HG02623 (cell line): ENCODE measurements around the gene ACSL3.
A peak's percentile ranks its signal among the peaks of the same experiment; 100 is the strongest.

Experiments used
- ATAC-seq: cut with Tn5 transposase; IDR thresholded peaks from one replicate; pipeline ENCODE4 v1.9.1; 2021; ENCODE audit warnings: moderate library complexity; ENCODE audit not compliant: unreplicated experiment

The ACSL3 gene

DNA sequence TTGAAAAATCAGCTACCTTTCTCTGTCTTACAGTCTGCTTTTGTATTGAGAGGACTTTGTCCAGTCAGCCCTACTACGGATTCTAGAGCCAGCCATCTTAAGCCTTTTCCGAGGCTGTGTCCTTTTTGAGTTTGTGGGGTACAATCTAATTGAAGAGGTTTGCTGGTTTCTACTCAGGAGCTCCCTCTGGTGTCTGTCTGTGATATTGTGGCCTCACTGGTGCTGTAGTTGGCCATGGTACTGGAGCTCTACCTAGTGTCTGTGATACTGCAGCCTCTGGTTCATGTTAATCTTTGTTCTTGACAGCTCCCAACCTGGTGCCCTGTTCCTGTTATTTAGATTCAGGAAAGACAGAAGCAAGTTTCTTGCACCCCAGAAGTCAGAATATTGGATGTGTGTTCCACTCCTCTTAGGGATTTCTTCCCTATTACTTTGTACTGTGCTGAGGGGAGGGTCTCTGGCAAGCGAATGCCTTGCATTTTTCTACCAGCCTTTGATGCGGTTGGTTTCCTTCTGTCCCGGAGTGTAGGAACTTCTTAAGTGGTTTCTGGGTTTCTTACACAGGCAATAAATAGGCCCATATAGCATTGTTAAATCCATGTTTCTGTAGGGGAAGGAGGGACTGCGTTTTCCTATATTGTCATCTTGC lies 78.5 kb downstream of the ACSL3 start:
- peak; percentile 65 for ATAC-seq

DNA sequence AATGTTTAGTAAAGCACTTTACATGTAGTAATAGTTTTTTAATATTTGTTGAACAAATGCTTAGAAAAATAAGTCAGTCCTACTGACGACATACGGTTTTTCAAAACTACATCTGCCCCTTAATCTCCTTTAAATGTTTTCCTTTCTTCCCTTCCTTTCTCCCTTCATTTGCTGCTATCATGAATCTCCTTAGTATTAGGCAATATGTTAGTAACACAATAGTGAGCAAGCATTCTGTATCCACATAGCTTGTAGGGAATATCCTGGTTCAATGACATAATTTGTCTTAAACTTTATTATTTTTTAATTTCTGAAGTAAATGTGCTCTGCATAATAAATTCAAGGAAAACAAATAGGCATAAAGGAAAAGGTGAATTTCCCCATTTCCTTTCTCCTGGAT lies 79.1 kb downstream of the ACSL3 start:
- ATAC-seq, result no peak

DNA sequence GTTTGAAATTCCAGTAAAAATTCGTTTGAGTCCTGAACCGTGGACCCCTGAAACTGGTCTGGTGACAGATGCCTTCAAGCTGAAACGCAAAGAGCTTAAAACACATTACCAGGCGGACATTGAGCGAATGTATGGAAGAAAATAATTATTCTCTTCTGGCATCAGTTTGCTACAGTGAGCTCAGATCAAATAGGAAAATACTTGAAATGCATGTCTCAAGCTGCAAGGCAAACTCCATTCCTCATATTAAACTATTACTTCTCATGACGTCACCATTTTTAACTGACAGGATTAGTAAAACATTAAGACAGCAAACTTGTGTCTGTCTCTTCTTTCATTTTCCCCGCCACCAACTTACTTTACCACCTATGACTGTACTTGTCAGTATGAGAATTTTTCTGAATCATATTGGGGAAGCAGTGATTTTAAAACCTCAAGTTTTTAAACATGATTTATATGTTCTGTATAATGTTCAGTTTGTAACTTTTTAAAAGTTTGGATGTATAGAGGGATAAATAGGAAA lies 80.7 kb downstream of the ACSL3 start:
- ATAC-seq, result no peak

DNA sequence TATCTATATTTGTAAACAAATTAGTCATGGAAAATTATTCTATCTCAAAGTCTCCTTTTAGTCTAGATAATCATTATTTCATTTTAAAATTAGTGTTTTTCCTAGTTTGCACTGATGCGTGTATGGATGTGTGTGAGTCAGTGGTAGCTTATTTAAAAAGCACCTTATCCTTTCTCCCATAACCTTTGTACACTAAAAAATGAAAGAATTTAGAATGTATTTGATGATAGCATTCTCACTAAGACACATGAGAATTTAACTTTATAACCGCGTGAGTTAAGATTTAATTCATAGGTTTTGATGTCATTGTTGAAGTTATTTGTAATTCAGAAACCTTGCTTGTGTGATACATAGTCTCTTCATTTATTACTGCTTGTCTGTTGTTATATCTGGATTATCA lies 81.7 kb downstream of the ACSL3 start:
- ATAC-seq, result no peak

DNA sequence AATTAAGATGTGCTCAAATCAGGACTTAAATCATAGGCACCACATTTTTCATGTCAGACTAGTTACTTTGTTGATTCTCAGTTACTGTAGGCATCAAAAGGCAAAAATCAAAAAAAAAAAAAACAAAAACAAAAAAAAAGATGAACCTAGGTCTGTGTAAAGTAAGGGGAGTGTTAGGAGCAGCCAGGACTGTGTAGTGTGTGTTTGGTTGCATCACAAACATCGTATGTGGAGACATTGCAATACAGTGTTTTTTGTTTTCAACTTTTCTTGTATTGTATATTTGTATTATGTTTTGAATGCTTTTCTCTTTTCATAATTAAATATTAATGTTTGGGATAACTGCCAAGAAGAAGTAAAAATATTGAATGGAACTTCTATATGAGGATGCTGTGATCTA lies 82.1 kb downstream of the ACSL3 start:
- no peak for ATAC-seq

DNA sequence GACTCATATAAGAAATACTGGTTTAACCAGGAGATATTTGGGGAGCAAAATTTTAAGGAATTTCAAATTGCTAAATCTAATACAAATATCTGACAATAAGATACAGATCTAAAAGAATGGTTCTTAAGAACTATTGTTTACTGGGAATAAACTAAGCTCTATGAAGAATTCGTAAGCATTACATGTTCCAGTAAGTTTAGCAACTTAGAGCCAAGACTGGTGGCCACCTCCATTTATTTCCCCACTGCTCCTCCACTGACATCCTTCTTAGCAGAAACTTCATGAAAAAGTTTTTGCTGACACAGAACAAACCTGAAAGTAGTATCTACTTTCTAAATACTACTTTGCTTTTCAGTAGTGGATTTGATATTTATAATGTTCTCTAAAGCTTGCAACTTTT lies 83.0 kb downstream of the ACSL3 start:
- peak; percentile 73 for ATAC-seq

DNA sequence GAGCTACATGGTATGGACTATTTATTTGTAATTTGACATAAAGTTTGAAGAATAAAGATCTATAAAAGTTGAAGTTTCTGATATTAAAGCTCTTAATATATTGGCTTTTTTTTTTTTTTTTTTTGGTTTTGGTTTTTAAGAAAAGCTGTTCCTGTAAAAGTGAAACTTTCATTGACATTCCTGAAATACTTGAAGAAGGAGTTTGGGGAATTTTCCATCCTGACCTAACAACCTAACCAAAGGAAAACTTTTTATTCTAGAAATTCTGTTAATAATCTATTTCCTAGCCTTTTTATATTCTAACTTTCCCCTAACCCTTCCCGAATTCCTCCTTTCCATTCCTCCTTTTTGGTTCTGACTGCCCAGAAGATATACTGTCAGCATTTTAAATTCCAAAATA lies 83.7 kb downstream of the ACSL3 start:
- ATAC-seq, result no peak

DNA sequence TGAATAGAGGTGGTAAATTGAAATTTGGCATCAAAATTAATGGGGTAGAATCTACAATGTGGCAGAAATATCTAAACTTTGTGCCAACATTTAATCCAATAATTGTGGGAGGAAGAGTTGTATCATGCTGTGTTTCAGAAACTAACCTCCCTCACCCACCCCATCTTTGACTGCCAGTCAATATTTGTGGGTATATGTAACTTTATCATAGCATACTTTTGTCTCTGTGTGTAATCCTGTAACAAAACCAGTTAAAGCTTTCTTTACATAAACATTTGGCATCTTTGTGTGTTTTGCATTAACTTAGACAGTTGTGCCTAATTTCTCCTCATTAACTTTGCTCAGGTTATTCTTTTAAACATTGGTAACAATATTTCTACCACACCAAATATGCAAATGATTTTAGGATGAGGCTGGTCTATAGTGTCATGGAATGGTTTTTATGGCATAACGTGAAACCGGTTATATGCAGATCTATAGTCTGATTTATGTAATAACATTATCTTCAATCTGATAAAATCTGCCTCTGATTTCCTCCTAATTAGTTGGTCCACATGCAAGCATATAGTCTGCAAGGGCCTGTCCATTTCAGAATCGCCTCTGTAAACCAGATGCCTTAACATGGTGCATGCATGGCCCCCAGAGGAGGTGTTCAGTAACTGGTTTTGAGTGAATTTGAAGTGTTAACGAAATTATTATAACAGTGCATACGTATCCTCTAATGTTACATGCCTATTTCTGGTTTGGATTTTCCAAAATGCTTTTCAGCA lies 84.3 kb downstream of the ACSL3 start:
- no peak for ATAC-seq

DNA sequence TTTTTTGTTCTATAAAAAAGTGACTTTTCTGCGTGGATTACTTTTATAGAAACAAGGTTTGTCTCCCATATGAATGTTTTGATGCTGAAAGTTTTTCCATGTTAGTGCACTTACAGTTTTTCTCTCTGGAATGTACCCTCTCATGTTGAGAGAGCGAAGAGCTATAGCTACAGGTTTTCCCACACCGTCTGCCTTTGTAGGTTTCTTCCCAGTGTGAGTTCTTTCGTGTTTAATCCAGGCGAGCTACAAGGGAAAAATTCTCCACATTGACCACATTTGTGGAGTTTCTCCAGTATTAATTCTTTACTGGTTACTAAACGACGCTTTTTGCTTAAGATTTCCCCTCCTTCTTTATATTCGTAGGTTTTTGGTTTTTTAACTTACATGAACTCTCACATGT lies 85.1 kb downstream of the ACSL3 start:
- no peak for ATAC-seq

DNA sequence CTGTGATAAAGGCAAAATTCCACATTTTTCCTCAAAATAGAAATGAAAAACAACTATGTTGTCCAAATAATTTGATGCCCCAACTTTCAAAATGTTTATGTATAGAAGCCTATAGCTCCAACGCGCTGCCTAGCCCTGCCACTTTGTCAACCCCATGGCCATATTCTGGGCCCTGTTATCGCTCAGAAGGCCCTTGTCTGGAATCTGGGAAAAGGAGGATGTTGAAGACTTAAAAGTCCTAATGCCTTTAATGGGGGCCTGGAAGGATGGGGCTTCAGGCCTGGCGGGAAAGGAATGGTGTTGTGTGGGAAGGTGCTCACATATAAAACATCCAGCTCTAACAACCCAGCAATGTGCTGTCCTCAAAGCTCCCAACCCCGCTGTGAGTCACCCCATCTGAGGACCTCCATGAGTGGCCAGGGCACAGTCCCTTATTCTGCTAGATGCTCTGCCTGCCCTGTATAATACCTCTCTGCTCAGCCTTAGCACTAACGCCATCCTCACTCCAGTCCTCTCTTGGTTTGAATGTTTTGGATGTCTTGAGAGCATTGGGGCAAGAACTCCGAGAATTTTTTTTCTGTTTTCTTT lies 86.0 kb downstream of the ACSL3 start:
- no peak for ATAC-seq

DNA sequence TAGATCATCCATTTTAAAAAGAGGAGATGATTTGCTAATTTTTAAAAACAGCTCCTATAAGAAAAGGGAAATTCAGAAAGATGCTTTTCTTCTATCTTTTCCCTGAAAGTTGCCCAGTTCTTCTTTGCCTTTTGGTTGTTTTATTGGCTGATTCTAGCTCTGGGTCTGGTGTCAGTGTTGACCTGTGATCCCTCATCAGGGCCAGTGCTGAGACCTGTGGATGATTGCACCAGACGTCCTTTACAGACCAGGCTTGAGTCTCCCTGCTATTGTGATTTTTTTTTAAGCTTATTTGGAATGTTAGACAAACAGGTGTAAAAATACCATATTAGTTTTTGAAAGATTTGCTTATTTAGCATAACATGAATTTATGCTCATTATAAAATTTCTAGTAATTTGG lies 88.2 kb downstream of the ACSL3 start:
- no peak for ATAC-seq

DNA sequence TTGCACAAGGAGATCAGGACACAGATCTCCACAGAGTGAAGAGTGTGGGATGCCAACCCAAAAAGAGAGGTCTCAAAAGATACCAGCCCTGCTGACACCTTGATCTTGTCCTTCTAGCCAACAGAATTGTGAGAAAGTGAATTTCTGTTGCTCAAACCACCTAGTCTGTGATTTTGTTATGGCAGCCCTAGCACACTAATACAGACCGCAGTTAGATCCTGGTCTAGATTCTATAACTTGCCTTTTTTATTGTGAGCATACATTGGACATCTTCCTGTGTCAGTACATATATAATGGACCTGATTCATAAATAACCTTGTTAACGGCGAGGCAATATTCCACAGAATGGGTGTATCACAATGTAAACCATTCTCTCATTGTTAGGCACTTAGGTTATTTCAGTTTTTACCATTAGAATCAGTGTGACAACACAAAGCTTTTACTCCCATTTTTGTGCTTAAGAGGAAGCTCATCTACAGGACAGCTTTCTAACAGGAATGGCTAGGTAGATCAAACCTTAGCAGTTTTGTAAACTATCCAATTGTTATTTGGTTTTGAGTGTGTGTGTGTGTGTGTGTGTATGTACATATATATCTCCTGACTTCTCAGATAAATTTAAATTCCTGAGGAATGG lies 89.0 kb downstream of the ACSL3 start:
- ATAC-seq, result no peak

DNA sequence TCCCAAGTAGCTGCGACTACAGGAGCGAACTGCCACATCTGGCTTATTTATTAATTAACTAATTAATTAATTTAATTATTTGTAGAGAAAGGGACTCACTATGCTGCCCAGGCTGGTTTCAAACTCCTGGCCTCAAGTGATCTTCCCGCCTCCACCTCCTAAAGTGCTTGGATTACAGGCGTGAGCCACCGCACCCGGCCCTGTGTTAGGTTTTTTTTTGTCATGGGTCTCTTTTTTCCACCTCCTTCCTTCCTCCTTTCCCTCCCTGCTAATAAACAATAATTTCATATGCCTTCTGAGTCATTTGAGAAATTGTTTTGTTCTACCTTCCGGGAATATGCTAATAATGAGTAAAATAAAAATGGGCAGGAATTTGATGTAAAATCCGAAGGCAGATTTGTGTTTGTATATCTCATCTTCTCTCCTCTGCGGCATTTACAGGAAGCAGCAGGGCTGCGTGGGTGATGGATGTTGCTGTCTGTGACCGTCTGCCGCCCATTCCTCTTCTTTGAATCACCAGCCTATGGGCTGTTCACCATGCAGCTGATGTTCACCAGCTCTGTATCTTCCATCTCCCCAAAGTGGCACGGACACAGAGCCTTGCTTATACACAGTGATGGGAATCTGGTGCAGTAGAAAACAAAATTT lies 89.9 kb downstream of the ACSL3 start:
- no peak for ATAC-seq

DNA sequence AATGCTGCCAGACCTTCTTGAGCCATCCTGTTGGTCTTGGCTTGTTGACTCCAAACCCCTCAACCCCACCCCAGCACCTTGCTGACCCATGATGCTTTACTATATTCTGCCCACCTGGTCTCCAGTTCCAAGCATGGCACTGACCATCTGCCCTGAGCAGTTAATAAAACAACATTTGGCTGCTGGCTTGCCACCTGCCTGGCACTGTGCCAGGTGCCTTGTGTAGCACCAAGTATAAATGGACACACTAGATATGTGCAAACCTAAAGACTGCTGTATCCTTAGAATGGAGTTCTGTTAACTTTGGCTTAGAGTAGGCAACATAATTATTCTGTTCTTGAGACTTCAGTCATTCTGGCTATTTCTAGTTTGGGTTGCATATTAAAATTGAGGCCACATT lies 91.4 kb downstream of the ACSL3 start:
- no peak for ATAC-seq

DNA sequence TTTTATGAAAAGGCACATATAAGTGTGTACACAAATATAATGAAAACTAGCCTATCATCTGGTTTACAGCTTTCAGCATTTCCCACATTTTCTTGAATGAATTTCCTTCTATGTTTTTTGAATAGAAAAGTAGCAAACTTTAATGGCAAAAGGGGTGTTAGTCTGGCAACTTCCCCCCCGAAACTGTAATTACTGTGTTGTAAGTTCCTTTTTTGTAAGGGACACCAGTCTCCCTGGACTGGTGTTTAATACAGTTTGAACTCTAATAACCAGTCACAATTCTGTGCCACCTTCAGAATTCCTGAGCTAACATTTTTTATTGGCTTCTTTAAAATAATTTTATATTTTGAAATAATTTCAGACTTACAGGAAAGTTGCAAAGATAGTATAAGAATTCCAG lies 94.2 kb downstream of the ACSL3 start:
- ATAC-seq, result no peak

DNA sequence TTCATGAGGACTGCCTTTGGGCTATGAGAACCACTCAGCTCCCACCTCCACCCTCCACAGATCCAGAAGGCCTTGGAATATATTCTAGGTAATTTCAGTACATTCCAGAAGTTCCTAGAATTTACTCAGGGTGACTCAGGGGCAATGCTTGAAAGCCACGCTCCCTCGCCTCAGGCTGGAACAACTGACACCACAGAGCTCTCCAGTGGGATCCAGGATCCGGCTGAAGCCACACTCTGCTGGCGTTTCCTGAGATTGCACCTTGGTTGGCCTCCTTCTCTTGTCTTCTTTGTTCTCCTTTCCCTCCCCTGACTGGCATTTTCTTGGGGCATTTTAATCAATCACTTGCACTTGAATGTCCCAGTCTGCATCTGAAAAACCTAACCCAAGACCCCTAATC lies 98.5 kb downstream of the ACSL3 start:
- ATAC-seq, result no peak

DNA sequence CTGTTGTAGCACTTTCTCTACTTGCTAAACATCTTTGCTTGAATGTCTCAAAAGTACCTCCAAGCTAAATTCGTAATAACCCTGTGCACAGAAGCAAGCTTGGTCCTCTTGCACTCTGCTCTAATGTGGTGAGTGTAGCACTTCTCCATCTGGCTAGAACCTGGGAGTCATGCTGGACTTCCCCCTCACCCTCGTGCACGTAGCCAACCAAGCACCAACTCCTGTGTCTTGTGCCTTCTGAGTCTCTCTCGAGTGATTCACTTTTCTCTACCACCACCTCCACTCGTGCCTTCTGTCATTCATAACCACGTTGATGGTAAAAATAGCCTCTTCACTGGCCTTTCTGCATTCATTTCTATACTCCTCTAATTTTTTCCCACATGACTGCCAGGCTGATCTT lies 99.3 kb downstream of the ACSL3 start:
- peak; percentile 79 for ATAC-seq

DNA sequence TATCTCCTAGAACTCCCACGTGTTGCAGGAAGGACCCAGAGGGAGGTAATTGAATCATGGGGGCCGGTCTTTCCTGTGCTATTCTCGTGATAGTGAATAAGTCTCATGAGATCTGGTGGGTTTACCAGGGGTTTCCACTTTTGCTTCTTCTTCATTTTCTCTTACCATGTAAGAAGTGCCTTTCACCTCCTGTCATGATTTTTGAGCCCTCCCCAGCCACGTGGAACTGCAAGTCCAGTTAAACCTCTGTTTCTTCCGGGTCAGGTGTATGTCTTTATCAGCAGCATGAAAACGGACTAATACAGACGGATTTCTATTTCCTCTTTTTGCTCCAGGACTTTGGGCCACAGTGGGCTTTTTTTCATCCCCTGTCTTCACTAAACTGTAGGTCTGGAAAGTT lies 102.8 kb downstream of the ACSL3 start:
- no peak for ATAC-seq

DNA sequence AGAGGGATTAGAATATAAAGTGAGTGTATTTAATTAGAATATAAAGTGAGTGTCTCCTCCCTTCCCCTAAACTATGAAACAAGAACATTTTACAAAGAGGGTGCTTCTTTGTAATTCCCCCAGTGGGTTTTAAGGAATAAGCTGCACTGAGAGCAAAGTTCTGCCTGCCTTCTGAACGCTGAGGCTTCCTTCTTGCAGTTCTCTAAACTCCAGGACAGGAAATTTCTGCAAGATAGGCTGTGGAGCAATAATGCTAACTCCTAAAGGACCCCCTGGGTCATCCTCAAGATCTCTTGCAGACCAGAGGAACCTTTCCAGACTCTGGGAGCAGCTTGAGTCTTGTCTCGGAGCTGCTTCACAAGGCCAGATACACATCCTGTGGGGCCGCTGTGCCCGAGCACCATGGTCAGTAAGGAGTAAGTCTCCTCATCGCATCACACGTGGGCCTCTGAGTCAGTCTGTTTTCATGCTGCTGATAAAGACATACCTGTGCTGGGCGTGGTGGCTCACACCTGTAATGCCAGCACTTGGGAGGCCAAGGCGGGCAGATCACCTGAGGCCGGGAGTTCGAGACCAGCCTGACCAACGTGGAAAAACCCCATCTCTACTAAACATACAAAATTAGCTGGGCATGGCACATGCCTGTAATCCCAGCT lies 103.7 kb downstream of the ACSL3 start:
- ATAC-seq, result no peak

DNA sequence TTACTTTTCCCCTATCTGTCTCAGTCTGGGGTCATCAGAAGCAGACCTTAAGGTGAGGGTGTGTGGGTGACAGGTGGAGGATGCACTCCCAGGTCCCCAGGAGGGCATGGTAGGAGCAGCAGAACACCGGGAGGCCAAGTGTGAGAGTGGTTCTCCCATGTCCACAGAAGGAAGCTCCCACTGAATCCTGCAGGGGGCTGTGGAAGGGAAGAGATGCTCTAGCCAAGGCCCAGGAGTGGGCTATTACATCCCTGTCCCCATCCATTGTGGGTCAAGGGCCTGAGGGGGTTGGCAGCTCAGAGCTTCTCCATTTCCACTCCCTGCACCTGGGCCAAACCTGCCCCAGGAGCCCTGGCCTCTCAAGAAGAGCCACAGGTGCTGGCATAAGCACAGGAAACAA lies 104.7 kb downstream of the ACSL3 start:
- no peak for ATAC-seq
